Erythroblast (primary cell): ENCODE measurements around the gene CFAP157.

Source experiments
- DNase-seq, 2 experiments: peaks; one replicate each; lab custom pipeline; 2025; lab: John Stamatoyannopoulos, UW
- GATA1 ChIP-seq: IDR thresholded peaks from 2 replicates; pipeline ENCODE4 v1.6.1; 2011; ENCODE audit warnings: low read depth, mild to moderate bottlenecking, control low read depth, low read length, moderate library complexity
- POLR2A ChIP-seq: IDR thresholded peaks from 2 replicates; pipeline ENCODE4 v1.6.1; 2011; ENCODE audit warnings: mild to moderate bottlenecking, low read length

The CFAP157 gene

DNA sequence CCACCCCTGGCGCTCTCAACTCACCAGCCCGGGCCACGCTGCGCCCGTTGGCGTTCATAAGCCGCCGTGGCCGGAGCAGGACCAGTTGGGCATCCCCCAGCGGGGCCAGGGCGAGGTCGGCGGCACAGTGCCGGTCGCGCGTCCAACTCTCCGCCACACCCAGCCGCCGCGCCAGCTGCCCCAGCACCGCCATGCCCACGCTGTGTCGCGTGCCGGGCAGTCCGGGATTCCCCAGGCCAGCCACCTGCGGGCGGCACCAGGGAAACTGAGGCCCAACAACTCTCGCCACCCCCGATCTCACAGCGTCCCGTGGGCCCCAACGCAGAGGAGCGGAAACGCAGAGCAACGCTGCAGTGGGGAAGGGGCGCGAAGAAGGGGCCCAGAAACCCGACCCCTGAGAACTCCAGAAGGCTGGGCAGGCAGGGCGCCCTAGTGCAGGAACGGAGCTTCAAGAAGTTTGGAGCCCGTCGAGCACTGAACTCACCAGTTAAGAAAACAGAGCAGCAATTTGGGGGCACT, 8.2 kb downstream of the CFAP157 start:
- peak; percentile 34 to 53 for DNase-seq
- no peak for TF ChIP-seq GATA1
- TF ChIP-seq POLR2A = no peak

DNA sequence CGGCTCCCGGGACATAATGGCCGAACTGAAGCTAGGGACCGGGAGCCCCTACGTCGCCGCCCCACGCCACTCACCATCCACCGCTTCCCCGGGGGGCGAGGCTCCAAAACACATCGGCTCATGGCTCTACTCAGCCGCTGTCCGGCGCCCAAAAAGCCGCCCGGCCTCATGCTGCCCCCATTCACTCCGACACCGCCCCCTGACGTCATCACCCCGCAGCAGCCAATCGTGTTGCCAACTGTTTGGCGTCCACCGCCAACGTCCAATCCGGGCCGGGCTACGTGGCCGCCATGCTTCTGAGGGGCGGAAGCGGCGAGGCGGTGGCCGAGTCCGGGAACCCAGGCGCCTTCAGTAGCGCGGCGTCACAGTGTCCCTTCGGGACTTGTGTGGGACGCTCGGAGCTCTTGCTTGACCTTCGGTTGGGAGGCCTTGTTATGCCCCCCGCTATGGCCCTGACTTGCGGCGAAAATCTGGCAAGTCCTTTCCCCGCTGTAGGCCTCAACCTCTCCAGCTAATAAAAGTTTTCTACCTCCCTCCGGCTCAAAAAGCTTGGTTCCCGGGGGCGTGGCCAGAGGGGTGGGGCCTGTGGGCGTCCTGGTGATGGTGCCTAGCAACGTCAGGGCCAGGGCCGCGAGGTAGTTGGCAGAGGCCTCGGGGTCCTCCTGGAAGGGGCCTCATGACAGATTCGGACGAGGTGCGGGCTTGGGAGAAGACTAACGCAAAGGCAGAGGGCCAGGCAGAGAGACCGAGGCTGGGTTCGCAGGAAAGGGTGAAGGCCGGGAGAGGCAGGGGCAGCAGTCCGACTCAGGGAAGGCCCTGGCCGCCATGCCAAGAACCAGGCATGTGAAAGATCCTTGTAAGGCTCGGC, 8.9 kb downstream of the CFAP157 start, which contains the start of the genes PTRH1 and TTC16:
PTRH1 (minus strand) TSS at position 194 of the 868 bp plus-strand sequence; CDS start at position 170, 24 bp downstream.
TTC16 (plus strand) TSS at position 610 of the 868 bp plus-strand sequence; CDS start at position 677, 67 bp downstream.
- DNase-seq = peak; percentile 97 to 99
- TF ChIP-seq GATA1 (no peak), POLR2A (peak; percentile 43)

DNA sequence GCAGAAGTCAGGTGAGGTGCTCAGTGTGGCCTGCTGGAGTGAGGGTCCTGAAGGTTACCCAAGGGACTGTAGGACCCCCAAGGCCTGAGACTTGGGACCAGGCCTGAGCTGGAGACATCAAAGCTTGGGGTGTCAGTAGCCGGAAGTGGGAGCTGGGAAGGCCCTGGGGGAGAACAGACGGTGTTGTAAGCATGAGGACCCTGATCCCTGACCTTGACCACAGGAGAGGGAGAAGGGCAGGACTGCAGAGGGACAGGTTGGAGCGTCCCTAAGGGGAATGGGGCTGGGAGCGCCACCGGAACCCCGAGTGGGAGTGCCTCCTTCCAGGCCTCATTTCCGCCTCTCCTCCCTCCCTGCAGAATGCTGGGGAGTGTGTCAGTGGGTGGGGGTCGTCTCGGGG, 9.6 kb downstream of the CFAP157 start:
- TF ChIP-seq GATA1 (no peak), POLR2A (no peak)
- DNase-seq = no peak

DNA sequence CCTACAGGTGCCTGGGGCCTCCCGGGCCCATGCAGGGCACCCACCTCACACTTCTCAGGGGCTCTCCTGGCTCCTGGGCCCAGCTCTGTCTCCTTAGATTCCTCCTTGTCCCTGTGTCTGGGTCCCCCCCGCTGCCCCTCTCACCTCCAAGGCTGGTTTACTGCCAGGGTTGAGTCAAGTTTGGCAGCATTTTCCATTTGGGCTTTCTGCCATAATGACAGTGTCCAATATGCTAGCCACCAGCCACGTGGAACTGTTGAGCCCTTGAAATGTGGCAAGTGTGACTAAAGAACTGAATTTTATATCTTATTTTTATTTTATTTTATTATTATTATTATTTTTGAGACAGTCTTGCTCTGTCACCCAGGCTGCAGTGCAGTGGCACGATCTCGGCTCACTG, 11.0 kb downstream of the CFAP157 start:
- no peak for DNase-seq
- TF ChIP-seq POLR2A = no peak
- TF ChIP-seq GATA1 = no peak

DNA sequence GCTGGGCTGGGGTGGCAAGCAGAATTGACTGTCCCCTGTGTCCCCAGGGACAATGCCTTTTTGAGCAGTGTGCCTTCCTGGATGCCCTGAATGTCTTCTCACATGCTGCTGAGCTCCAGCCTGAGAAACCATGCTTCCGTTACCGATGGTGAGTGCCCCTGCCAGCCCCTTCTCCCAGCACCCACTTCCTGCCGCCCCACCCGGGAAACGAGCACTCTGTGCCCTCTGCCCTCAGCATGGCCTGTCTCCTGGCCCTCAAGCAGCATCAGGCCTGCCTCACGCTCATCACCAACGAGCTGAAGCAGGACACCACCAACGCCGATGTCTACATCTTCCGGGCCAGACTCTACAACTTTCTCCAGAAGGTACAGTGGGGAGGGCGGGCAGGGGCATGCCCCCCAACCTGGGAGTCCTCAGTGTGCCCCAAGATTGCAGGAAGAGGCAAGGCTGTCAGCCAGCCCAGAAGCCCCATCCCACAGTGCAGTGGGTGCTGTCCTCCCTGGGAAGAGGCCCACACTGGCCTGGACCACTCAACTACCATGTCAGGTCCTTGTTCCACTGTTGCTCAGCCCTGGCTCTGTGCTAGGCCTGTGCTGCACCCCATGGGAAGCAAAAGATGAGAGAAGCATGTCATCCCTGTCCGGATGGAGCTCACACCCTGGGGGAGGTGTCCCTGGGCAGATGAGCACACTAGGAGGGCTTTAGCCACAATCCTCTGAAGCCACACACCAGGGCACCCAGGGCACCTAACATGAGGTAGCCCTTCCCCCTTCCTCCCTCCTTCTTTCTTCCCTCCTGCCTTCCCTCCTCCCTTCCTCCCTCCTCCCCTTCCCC, 13.5 kb downstream of the CFAP157 start:
- TF ChIP-seq GATA1 = no peak
- no peak for TF ChIP-seq POLR2A
- DNase-seq = no peak

DNA sequence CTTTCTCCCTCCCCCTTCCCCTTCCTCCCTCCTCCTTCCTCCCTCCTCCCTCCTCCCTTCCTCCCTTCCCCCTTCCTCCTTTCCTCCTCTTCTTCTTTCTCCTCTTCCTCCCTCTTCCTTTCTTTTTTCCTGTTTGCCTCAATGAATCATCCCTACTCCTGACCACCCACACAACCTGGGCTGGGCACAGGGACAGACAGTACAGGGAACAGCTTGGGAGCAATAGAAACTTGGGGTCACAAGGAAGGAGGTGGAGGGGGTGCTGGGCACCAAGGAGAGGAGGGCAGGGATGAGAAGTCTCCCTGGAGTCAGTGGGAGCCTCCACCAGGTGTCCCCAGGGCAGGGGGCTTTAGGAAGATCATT, 14.1 kb downstream of the CFAP157 start:
- TF ChIP-seq POLR2A (no peak), GATA1 (no peak)
- no peak for DNase-seq

DNA sequence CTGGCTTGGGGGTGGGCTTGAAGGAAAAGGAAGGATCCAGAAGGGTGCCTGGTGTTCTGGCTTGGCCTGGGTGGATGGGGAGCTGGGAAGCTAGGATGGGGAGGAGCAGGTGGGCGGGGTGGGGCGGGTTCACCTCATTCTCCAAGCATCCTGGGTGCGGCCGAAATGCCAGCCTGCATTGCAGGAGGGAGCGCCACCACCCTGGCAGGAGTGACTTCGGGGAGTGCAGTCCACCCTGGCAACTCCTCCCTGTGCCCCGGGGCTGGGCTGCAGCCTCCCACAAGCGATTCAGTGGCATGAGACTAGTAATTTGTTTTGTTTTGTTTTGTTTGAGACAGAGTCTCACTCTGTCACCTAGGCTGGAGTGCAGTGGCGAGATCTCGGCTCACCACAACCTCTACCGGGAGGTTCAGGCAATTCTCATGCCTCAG, 14.6 kb downstream of the CFAP157 start:
- no peak for DNase-seq
- TF ChIP-seq GATA1 = no peak
- TF ChIP-seq POLR2A = no peak

DNA sequence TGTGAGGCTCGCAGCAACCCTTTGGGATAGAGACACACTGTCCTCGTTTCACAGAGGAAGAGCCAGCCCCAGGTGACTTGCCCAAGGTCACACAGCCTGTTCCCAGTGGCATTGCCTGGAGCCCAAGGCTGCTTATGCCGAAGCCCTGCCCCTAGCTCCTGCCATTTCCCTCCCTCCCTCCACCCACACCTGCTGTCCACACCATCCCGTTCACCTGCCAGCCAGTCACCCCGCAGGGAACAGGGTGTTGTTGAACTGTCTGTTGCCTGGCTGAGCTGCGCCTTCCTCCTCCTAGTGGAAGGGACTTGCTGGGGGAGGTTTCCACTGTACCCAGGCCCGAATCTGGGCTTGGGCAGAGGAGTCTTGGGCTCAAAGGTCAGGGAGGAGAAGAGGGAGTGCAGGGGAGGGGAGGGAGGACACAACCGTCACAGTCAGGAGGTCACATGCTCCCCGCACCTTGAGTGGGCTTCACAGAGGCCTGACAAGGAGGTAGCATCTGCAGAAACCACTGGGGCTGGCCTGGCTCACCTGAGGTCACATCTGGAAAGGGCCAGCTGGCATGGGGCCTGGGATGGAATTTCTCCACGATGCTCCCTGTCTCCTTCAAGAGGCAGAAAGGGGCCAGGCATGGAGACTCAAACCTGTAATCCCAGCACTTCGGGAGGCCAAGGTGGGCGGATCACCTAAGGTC, 15.4 kb downstream of the CFAP157 start:
- DNase-seq = no peak
- TF ChIP-seq POLR2A (no peak), GATA1 (no peak)

DNA sequence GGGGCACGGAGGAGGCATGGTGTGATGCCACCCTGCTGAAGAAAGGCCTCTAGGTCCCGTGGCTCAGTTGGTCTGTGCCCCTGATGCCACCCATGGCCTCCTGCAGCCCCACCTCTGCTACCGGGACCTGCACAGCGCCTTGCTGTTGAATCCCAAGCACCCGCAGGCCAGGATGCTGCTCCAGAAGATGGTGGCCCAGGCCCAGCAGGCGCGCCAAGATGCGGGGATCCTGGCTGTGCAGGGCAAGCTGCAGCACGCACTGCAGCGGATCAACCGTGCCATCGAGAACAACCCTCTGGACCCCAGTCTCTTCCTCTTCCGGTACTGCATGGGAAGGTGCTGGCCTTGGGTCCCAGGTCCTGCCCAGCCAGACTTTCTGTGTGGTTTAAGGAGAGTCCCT, 16.2 kb downstream of the CFAP157 start:
- TF ChIP-seq POLR2A = no peak
- TF ChIP-seq GATA1 = no peak
- no peak for DNase-seq

DNA sequence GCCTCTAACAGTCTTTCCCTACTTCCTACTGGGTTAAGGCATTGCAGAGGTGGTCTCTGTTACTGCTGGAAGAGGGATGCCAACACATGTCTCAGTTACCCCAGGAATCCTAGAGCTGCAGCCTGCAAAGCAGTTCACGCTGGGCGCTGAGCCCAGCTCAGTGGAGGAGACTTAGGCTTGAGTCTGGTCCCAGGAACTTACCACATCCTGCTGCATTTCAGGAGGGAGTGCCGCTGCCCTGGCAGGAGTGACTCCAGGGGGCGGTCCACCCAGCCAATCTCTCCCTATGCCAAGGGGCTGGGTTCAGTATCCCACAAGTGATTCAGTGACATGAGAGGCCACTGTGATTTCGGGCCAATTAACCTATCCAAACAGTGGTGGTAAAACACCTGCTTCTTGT, 16.7 kb downstream of the CFAP157 start:
- DNase-seq = no peak
- no peak for TF ChIP-seq POLR2A
- TF ChIP-seq GATA1 = no peak

DNA sequence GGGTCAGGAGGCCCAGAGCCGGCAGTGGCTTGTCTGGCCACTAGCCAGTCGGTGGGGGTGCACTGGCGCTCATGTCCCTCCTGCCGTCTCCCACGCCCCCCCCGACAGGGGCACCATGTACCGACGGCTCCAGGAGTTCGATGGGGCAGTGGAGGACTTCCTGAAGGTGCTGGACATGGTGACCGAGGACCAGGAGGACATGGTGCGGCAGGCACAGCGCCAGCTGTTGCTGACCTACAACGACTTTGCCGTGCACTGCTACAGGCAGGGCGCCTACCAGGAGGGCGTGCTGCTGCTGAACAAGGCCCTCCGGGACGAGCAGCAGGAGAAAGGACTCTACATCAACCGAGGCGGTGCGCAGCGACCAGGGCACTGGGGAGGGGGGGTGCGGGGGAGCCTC, 17.2 kb downstream of the CFAP157 start:
- DNase-seq = no peak
- TF ChIP-seq POLR2A (no peak), GATA1 (no peak)

DNA sequence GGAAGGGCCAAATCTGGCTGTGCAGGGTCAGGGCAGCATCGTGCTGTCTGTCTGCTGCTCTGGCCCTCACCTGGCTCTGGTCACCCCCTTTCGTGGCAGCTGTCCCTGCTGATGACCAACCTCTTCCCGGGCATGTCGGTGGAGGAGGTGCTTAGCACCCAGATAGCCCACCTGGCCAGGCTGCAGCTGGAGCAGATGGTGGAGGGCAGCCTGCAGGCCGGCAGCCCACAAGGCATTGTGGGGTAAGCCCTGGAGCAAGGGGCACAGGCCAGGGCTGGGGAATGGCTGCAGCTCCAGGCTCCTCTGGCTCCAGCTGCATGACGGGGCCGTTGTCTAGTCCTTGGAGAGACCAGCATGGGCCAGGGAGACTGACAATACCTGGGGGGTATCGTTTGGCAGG, 20.1 kb downstream of the CFAP157 start:
- DNase-seq = no peak
- TF ChIP-seq GATA1 (no peak), POLR2A (no peak)

DNA sequence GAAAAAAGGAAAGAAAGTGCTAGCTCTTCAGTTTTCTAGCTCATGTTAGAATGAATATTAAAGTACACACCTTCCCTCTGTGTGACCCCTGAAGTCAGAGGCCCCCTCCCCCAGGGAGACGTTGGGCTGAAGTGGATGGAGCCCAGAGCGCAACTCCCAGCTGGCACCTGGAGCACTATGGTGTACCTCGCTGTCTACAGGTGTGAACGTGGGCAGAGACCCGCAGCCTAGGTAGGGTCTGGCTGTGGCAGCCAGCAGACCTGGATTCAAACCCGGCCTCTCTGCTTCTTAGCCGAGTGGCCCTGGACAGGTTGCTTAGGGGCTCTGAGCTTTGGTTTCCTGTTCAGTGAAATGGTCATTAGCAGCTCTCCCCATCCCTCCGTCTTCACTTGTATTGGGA, 22.0 kb downstream of the CFAP157 start:
- no peak for DNase-seq
- TF ChIP-seq POLR2A = no peak
- TF ChIP-seq GATA1 = no peak
